Smooth muscle cell (in vitro differentiated cells): ENCODE results near the gene FYN. TPM values are rescaled to one million over a fixed set of nuclear protein-coding genes. Genes with fewer than 3 reads are reported as not detected.

Experiments
- DNase-seq: peaks from one replicate; lab custom pipeline; 2025; ENCODE audit not compliant: unreplicated experiment; lab: John Stamatoyannopoulos, UW
- H2AFZ ChIP-seq: fragments of 200-600 bp; sonication (generic); 2 replicates; pipeline ENCODE4 v1.6.0; 2016; ENCODE audit warnings: antibody characterized with exemption, low read depth, mild to moderate bottlenecking
- H3F3A ChIP-seq: fragments of 200-600 bp; sonication (generic); 2 replicates; pipeline ENCODE4 v1.6.0; 2017; ENCODE audit warnings: antibody characterized with exemption, low read depth
- H3K27ac ChIP-seq: fragments of 200-600 bp; sonication (generic); 2 replicates; pipeline ENCODE4 v1.5.1; 2016; ENCODE audit warnings: low read depth, mild to moderate bottlenecking
- H3K27me3 ChIP-seq: fragments of 200-600 bp; sonication (generic); 2 replicates; pipeline ENCODE4 v1.6.1; 2016; ENCODE audit warnings: low read depth, mild to moderate bottlenecking
- H3K36me3 ChIP-seq: fragments of 200-600 bp; sonication (generic); 2 replicates; pipeline ENCODE4 v1.5.1; 2016; ENCODE audit warnings: low read depth
- H3K4me1 ChIP-seq: fragments of 200-600 bp; sonication (generic); 2 replicates; pipeline ENCODE4 v1.5.1; 2016; ENCODE audit warnings: low read depth
- H3K4me2 ChIP-seq: fragments of 200-600 bp; sonication (generic); 2 replicates; pipeline ENCODE4 v1.6.0; 2016; ENCODE audit warnings: mild to moderate bottlenecking
- H3K4me3 ChIP-seq: fragments of 200-600 bp; sonication (generic); 2 replicates; pipeline ENCODE4 v1.5.1; 2016; ENCODE audit warnings: mild to moderate bottlenecking
- H3K79me2 ChIP-seq: fragments of 200-600 bp; sonication (generic); 2 replicates; pipeline ENCODE4 v1.6.0; 2016; ENCODE audit warnings: low read depth, mild to moderate bottlenecking
- H3K9ac ChIP-seq: fragments of 200-600 bp; sonication (generic); 2 replicates; pipeline ENCODE4 v1.6.0; 2016; ENCODE audit warnings: low read depth
- H3K9me3 ChIP-seq: fragments of 200-600 bp; sonication (generic); replicated peaks from 2 replicates; pipeline ENCODE4 v1.5.1; 2016; ENCODE audit warnings: low read depth
- H4K20me1 ChIP-seq: fragments of 200-600 bp; sonication (generic); 2 replicates; pipeline ENCODE4 v1.6.0; 2016; ENCODE audit warnings: low read depth
- CTCF ChIP-seq: fragments of 200-600 bp; sonication (generic); IDR thresholded peaks from 2 replicates; pipeline ENCODE4 v1.5.1; 2017; ENCODE audit warnings: borderline replicate concordance, mild to moderate bottlenecking, antibody characterized with exemption; ENCODE audit not compliant: insufficient read depth, poor library complexity, severe bottlenecking
- WGBS: methylation state at CpG from one replicate; pipeline ENCODE4 v1.1.7; 2016; ENCODE audit warnings: low lambda C conversion rate; 5-methylcytosine and 5-hydroxymethylcytosine counted together
- polyA plus RNA-seq: library from polyadenylated mRNA; unstranded; fragments of >200 nt; fragmentation: Nextera tagmentation; extraction: Ambion mirVana; gene quantifications from 2 replicates; pipeline ENCODE4 v1.2.1, GENCODE V29; 2016
- total RNA-seq: library from RNA; depleted of rRNA; stranded (reverse); fragments of >200 nt; gene quantifications from 2 replicates; pipeline ENCODE4 v1.2.3, GENCODE V29; 2014

Gene FYN
- total and polyA plus RNA-seq, 2 experiments from 2014 or later, result 110 to 138 TPM

GRCh38 chr6:111802720-111803330 is 70.4 kb downstream of the FYN start:
- Histone ChIP-seq H3K27me3 (no peaks in the 10 kb centered on the region), H3K4me1 (peaks cover 34% of the 10 kb centered on the region), H3K4me2 (peak overlapping the region; percentile 65), H3F3A (peaks cover 21% of the 10 kb centered on the region), H3K79me2 (peaks cover 18% of the 10 kb centered on the region), H3K9me3 (no peaks in the 10 kb centered on the region), H3K27ac (peak overlapping the region; percentile 95), H3K36me3 (no peaks in the 10 kb centered on the region), H2AFZ (no peak overlapping the region), H4K20me1 (peaks cover 17% of the 10 kb centered on the region), H3K4me3 (no peak overlapping the region), H3K9ac (no peak overlapping the region)
- WGBS, result 79% methylated on average over 2 of the region's 2 CpGs
- TF ChIP-seq CTCF, result no peak
- DNase-seq, result no peak

DNA sequence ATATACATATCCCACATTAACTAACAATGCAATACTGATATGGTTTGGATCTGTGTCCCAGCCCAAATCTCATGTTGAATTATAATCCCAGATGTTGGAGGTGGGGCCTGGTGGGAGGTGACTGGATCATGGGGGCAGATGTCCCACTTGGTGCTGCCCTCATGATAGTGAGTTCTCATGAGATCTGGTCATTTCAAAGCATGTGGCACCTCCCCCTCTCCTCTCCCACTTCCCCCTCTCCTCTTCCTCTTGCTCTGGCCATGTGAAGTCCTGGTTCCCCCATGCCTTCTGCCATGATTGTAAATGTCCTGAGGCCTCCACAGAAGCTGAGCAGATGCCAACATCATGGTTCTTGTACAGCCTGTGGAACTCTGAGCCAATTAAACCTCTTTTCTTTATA is 71.2 kb downstream of the FYN start:
- H3K9me3 ChIP-seq, result no peaks in the 10 kb centered on the region
- H3K9ac ChIP-seq, result no peak overlapping the region
- H3K79me2 ChIP-seq, result peaks cover 21% of the 10 kb centered on the region
- no peak for TF ChIP-seq CTCF
- peaks cover 17% of the 10 kb centered on the region for H4K20me1 ChIP-seq
- H3K4me2 ChIP-seq, result no peak overlapping the region
- no peak overlapping the region for H2AFZ ChIP-seq
- H3K36me3 ChIP-seq, result no peaks in the 10 kb centered on the region
- H3K4me1 ChIP-seq, result peaks cover 33% of the 10 kb centered on the region
- DNase-seq, result no peak
- no peak overlapping the region for H3K27ac ChIP-seq
- no peaks in the 10 kb centered on the region for H3K27me3 ChIP-seq
- no peak overlapping the region for H3K4me3 ChIP-seq
- H3F3A ChIP-seq, result peaks cover 17% of the 10 kb centered on the region

DNA sequence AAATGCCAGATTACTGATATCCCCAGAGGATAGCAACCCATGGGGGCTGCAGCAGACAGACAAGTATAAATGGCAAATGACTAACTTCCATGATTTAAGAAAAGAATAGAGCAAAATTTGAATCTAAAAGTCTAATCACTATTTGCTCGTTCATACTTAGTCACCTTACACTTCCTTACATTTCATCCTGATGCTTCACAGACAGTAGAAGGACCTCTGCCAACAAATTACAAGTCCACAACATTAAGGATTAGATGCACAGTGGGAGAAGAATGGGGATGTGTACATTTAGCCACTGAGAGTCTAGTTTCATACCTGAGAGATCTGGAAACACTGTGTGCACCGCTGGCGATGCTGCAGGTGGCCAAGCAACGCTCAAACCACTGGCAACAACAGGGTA is 72.4 kb downstream of the FYN start:
- Histone ChIP-seq H4K20me1 (peaks cover 8% of the 10 kb centered on the region), H2AFZ (no peak overlapping the region), H3K4me2 (peak overlapping the region; percentile 68), H3K79me2 (peaks cover 33% of the 10 kb centered on the region), H3K9me3 (no peaks in the 10 kb centered on the region), H3F3A (peaks cover 10% of the 10 kb centered on the region), H3K4me3 (no peak overlapping the region), H3K27me3 (no peaks in the 10 kb centered on the region), H3K4me1 (peaks cover 21% of the 10 kb centered on the region), H3K9ac (no peak overlapping the region), H3K27ac (peak overlapping the region; percentile 58), H3K36me3 (no peaks in the 10 kb centered on the region)
- TF ChIP-seq CTCF, result no peak
- DNase-seq, result no peak
- 77% methylated on average over 4 of the region's 4 CpGs for WGBS

DNA sequence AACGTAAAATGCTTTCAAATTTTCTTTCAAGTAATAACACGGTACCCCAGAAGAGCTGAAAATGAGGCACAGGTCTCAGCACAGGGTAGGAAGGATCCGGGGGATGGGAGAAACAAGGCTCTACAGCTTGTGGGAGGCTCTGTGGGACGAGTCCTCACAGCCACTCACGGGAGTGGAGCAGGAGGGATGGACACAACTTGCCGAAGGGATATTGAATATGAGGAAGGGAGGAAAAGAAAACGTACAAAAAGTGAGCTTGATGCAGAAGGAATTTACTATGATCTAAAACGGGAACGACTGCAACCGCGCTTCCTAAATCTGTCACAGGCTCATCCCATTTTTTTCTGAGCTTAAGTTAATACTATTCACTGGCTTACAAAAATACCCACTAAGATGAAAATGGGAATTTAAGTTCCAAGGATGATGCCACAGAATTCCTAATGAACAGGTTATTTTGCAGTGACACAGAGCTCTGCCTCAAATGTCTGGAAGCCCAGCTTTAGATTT is 72.9 kb downstream of the FYN start:
- no peaks in the 10 kb centered on the region for H3K27me3 ChIP-seq
- no peaks in the 10 kb centered on the region for H3K9me3 ChIP-seq
- H3K9ac ChIP-seq, result peak overlapping the region; percentile 37
- TF ChIP-seq CTCF, result no peak
- H3K4me2 ChIP-seq, result peak overlapping the region; percentile 68
- no peak overlapping the region for H3K4me3 ChIP-seq
- H3K27ac ChIP-seq, result peak overlapping the region; percentile 58
- H2AFZ ChIP-seq, result no peak overlapping the region
- H3K79me2 ChIP-seq, result peaks cover 38% of the 10 kb centered on the region
- 32% methylated on average over 11 of the region's 11 CpGs for WGBS
- no peaks in the 10 kb centered on the region for H3K36me3 ChIP-seq
- DNase-seq, result no peak
- H4K20me1 ChIP-seq, result peaks cover 8% of the 10 kb centered on the region
- peaks cover 9% of the 10 kb centered on the region for H3F3A ChIP-seq
- H3K4me1 ChIP-seq, result peaks cover 16% of the 10 kb centered on the region
